ENCODE measurements around the gene ACACA. TPM values are rescaled to one million over a fixed set of nuclear protein-coding genes. Genes with fewer than 3 reads are reported as not detected.

ACACA gene
- total and polyA plus RNA-seq, 12 donors, result 18.2 to 112 (median 70.4) TPM

DNA sequence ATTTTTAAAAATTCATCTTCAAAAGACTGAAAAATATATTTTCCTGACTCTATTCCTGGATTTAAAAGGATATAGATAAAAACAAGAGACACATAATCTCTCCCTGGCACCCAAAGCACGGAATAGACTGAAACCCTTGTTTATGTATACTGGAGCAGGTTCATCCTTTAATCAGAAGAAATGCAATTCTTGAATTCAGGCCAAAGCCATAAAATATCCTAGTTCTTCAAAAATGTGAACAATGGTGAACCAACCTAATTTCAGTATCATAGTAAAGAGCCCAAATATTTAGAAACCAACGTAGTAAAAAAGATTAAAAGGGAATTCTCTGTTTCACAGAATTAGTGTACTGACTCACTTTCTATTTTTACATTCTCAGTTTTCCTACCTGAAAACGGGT lies 219.4 kb downstream of the ACACA start:
- no peak for TF ChIP-seq POLR2A (IDR thresholded peaks at IDR 0.05)
- TF ChIP-seq, protein P1, sequence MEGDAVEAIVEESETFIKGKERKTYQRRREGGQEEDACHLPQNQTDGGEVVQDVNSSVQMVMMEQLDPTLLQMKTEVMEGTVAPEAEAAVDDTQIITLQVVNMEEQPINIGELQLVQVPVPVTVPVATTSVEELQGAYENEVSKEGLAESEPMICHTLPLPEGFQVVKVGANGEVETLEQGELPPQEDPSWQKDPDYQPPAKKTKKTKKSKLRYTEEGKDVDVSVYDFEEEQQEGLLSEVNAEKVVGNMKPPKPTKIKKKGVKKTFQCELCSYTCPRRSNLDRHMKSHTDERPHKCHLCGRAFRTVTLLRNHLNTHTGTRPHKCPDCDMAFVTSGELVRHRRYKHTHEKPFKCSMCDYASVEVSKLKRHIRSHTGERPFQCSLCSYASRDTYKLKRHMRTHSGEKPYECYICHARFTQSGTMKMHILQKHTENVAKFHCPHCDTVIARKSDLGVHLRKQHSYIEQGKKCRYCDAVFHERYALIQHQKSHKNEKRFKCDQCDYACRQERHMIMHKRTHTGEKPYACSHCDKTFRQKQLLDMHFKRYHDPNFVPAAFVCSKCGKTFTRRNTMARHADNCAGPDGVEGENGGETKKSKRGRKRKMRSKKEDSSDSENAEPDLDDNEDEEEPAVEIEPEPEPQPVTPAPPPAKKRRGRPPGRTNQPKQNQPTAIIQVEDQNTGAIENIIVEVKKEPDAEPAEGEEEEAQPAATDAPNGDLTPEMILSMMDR (IDR thresholded peaks at IDR 0.05), result no peak
- no peak for DNase-seq
- H3K27me3 ChIP-seq, result no peaks in the 10 kb centered on the region
- no peaks in the 10 kb centered on the region for H3K4me1 ChIP-seq (replicated peaks in 1 of 2)
- intact Hi-C loops (cut with DNase I), result no loop called here
- WGBS, 4 donors, result 69 to 84% (median 77%) methylated on average over 3 of the region's 3 CpGs
- H3K4me3 ChIP-seq, result no peak overlapping the region
- H3K9me3 ChIP-seq (replicated peaks in 1 of 3), result no peaks in the 10 kb centered on the region
- H3K36me3 ChIP-seq (replicated peaks in 1 of 2), result peaks cover 0 to 15% of the 10 kb centered on the region in 2 donors
- H3K27ac ChIP-seq, result no peak overlapping the region

DNA sequence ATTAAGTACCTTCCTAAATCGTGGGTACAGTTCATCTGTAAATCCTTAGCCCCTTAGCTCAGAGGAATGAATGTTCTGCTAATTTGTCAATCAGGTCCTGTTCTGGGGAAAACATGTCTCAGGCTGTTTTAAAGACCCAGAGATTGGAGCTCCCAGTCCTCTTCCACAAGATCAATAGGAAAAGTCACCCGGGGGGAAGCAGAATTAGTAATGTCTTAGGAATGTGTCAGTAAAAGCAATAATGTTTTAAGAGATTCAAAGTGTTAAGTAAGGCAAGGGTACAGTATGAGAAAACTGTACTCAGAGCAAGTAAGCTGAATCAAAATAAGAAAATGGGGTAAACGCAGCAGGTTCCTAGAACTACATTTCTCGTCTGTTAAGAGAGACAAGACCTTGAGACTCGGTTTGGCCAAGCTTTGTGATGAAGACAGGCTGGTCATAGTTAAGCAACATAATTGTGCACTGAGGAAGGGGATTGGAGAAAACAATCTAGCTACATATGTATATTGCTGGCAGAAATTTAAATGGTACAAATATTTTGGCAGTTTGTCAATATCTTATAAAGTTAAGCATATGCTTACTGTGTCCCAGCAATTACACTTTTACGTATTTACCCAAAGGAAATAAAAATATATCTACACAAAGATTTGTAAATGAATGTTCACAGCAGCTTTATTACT lies 223.7 kb downstream of the ACACA start:
- intact Hi-C loops (cut with DNase I), result no loop called here
- H3K4me1 ChIP-seq (replicated peaks in 1 of 2), result no peaks in the 10 kb centered on the region
- no peaks in the 10 kb centered on the region for H3K27me3 ChIP-seq
- no peak overlapping the region for H3K4me3 ChIP-seq
- WGBS, 4 donors, result 79 to 86% (median 83%) methylated on average over 6 of the region's 6 CpGs
- no peak overlapping the region for H3K27ac ChIP-seq
- TF ChIP-seq, protein P1 (IDR thresholded peaks at IDR 0.05), result no peak
- TF ChIP-seq POLR2A (IDR thresholded peaks at IDR 0.05), result no peak
- H3K36me3 ChIP-seq (replicated peaks in 1 of 2), result peaks cover 0 to 15% of the 10 kb centered on the region in 2 donors
- DNase-seq, result no peak
- no peaks in the 10 kb centered on the region for H3K9me3 ChIP-seq (replicated peaks in 1 of 3)

DNA sequence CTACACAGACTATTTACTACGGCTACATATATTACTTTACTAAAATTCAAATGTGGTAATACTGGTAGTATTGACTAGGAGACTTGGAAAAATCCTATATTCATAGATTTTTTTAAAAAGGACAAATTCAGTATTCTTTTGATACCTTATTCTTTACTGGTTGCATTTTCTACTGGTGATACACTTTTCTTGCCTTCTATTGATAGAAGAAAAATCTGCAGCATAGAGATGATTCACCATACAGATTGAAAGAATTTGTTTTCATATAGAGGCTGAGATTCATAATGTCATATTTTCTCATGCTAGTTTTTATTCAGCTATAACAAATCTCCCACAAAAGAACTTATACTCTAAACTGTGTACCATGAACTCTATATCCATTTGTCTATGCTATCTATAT lies 226.3 kb downstream of the ACACA start:
- Histone ChIP-seq H3K4me1 (replicated peaks in 1 of 2) (no peaks in the 10 kb centered on the region), H3K36me3 (replicated peaks in 1 of 2) (peaks cover 0 to 15% of the 10 kb centered on the region in 2 donors), H3K4me3 (no peak overlapping the region), H3K27ac (no peak overlapping the region), H3K9me3 (replicated peaks in 1 of 3) (no peaks in the 10 kb centered on the region), H3K27me3 (no peaks in the 10 kb centered on the region)
- 94 to 100% (median 97%) methylated on average over 1 of the region's 1 CpG for WGBS, 4 donors
- DNase-seq, result no peak
- intact Hi-C loops (cut with DNase I), result no loop called here
- no peak for TF ChIP-seq POLR2A (IDR thresholded peaks at IDR 0.05)

DNA sequence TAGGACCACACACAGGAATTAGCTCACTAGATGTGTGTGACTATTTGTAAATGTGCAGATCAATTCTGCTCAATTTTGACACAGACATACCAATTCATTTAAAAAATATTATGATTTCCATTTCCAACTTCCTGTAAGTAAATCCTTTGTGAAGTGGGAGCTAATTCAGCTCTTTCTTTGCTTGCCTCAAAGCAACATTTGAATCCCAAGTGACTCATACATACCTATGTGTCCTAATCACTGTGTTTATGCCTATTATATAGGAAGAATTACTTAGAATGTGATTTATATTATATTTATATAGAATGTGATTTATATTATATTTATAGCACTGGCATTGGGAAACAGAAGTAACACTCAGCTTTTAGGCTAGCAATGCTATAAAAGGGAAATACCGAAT lies 226.7 kb downstream of the ACACA start:
- Histone ChIP-seq H3K4me3 (no peak overlapping the region), H3K9me3 (replicated peaks in 1 of 3) (no peaks in the 10 kb centered on the region), H3K4me1 (replicated peaks in 1 of 2) (no peaks in the 10 kb centered on the region), H3K27me3 (no peaks in the 10 kb centered on the region), H3K27ac (no peak overlapping the region), H3K36me3 (replicated peaks in 1 of 2) (peaks cover 0 to 15% of the 10 kb centered on the region in 2 donors)
- DNase-seq, result no peak
- TF ChIP-seq, protein P1 (IDR thresholded peaks at IDR 0.05), result no peak
- TF ChIP-seq POLR2A (IDR thresholded peaks at IDR 0.05), result no peak
- intact Hi-C loops (cut with DNase I), result loop anchor here in 1 of 2 donors (10.0 kb wide), 1 partner anchor 555 kb away; no protein-coding TSS in a partner anchor
- 93 to 98% (median 94%) methylated on average over 1 of the region's 1 CpG for WGBS, 4 donors

Measured in adrenal gland (tissue), 12 donors.